ENCODE measurements around the gene AHNAK.
"Not testable (repeated sequence)": the region's sequence is repeated elsewhere in the genome, so short reads cannot be mapped to it uniquely, and the experiment has no call there.

AHNAK gene

GRCh38 chr11:62571493-62571892 lies 24.9 kb upstream of the AHNAK start:
- not testable (repeated sequence) for DNase-seq

- DNase-seq = not testable (repeated sequence)
Measured at GRCh38 chr11:62570903-62571302, 24.3 kb upstream of the AHNAK start.

GRCh38 chr11:62569611-62570010 lies 23.0 kb upstream of the AHNAK start:
- DNase-seq = no peak

- no peak for DNase-seq
Measured at GRCh38 chr11:62567018-62567633, 20.5 kb upstream of the AHNAK start.

GRCh38 chr11:62566247-62566646 lies 19.6 kb upstream of the AHNAK start:
- DNase-seq = no peak

- no peak for DNase-seq
Measured at GRCh38 chr11:62565100-62565802, 18.6 kb upstream of the AHNAK start.

GRCh38 chr11:62561677-62562230 lies 15.1 kb upstream of the AHNAK start:
- not testable (repeated sequence) for DNase-seq

GRCh38 chr11:62560566-62561103 lies 14.0 kb upstream of the AHNAK start:
- peak; percentile 53 for DNase-seq

- DNase-seq = not testable (repeated sequence)
Measured at GRCh38 chr11:62559626-62560025, 13.0 kb upstream of the AHNAK start.

- DNase-seq = no peak
Measured at GRCh38 chr11:62559204-62559603, 12.6 kb upstream of the AHNAK start.

GRCh38 chr11:62558669-62559068 lies 12.1 kb upstream of the AHNAK start:
- DNase-seq = no peak

- no peak for DNase-seq
Measured at GRCh38 chr11:62556875-62557631, 10.4 kb upstream of the AHNAK start.

GRCh38 chr11:62556108-62556874 lies 9.7 kb upstream of the AHNAK start:
- DNase-seq = no peak

- DNase-seq = no peak
Measured at GRCh38 chr11:62555464-62556107, 9.0 kb upstream of the AHNAK start.

- DNase-seq = no peak
Measured at GRCh38 chr11:62554387-62555167, 8.0 kb upstream of the AHNAK start.

GRCh38 chr11:62553839-62554361 lies 7.3 kb upstream of the AHNAK start:
- no peak for DNase-seq

- no peak for DNase-seq
Measured at GRCh38 chr11:62553080-62553838, 6.7 kb upstream of the AHNAK start.

GRCh38 chr11:62552485-62553079 lies 6.0 kb upstream of the AHNAK start:
- DNase-seq = no peak

GRCh38 chr11:62550478-62550877 lies 3.9 kb upstream of the AHNAK start:
- DNase-seq = not testable (repeated sequence)

Measured in NCI-H2107 (cell line).